HepG2 (cell line): ENCODE data around the gene PSD4. TPM values are rescaled to one million over a fixed set of nuclear protein-coding genes. Genes with fewer than 3 reads are reported as not detected.
A peak's percentile ranks its signal among the peaks of the same experiment; 100 is the strongest.

Experiments
- HNF4G ChIP-seq, 2 experiments: sonication (generic) in 1 of 2; formaldehyde crosslinking in 1 of 2; IDR thresholded peaks; 2 replicates each; pipeline versions ENCODE4 v1.4.0 to v1.6.1; 2011 to 2020; ENCODE audit warnings: borderline replicate concordance in 2 of 2, low read depth in 2 of 2, mild to moderate bottlenecking in 2 of 2, low read length in 1 of 2, missing genetic modification reagents in 1 of 2, moderate library complexity in 1 of 2
- JUNB ChIP-seq: sonication (generic); formaldehyde crosslinking; IDR thresholded peaks from 2 replicates; pipeline ENCODE4 v1.8.0; 2022; ENCODE audit warnings: missing genetic modification reagents, mild to moderate bottlenecking, borderline replicate concordance
- MAFF ChIP-seq: IDR thresholded peaks from 2 replicates; pipeline ENCODE4 v1.6.1; 2011; ENCODE audit warnings: low read depth, low read length, improper control_type of control experiment
- RFXAP ChIP-seq: sonication (generic); formaldehyde crosslinking; IDR thresholded peaks from 2 replicates; pipeline ENCODE4 v1.4.0; 2020; ENCODE audit warnings: missing genetic modification reagents, borderline replicate concordance
- SAP130 ChIP-seq: IDR thresholded peaks from 2 replicates; pipeline ENCODE4 v1.6.1; 2016; ENCODE audit warnings: low read depth
- ZBTB7A ChIP-seq: sonication (generic); formaldehyde crosslinking; IDR thresholded peaks from 2 replicates; pipeline ENCODE4 v1.8.0; 2022; ENCODE audit warnings: mild to moderate bottlenecking, missing genetic modification reagents
- ZNF121 ChIP-seq: sonication (generic); formaldehyde crosslinking; IDR thresholded peaks from 2 replicates; pipeline ENCODE4 v1.5.0; 2020; ENCODE audit warnings: mild to moderate bottlenecking, missing genetic modification reagents
- ZNF160 ChIP-seq: sonication (generic); formaldehyde crosslinking; IDR thresholded peaks from 2 replicates; pipeline ENCODE4 v1.8.0; 2022; ENCODE audit warnings: mild to moderate bottlenecking, inconsistent platforms, missing genetic modification reagents
- ZNF563 ChIP-seq: sonication (generic); formaldehyde crosslinking; IDR thresholded peaks from 2 replicates; pipeline ENCODE4 v1.8.0; 2022; ENCODE audit warnings: mild to moderate bottlenecking, moderate library complexity, missing genetic modification reagents
- ZNF614 ChIP-seq: IDR thresholded peaks from 2 replicates; pipeline ENCODE4 v1.6.1; 2018; ENCODE audit warnings: missing biosample characterization, missing genetic modification reagents, inconsistent platforms, borderline replicate concordance
- polyA plus RNA-seq, 8 experiments: library from polyadenylated mRNA; depleted of rRNA in 3 of 8; stranded (reverse) in 7 of 8; unstranded in 1 of 8; fragments of >200 nt; fragmentation: Illumina TruSeq in 4 of 8; extraction: Trizol in 4 of 8; gene quantifications; 2 replicates each; pipeline versions ENCODE4 v1.2.1 to v1.2.3, GENCODE V29; 2011 to 2016; ENCODE audit warnings: low read depth in 4 of 8, missing spikeins in 1 of 8, mixed read lengths in 1 of 8; ENCODE audit not compliant: insufficient read depth in 1 of 8
- total RNA-seq, 5 experiments: library from RNA; depleted of rRNA; stranded (reverse); fragments of >200 nt; fragmentation: Illumina TruSeq; extraction: Trizol; gene quantifications; 2 replicates each; pipeline ENCODE4 v1.2.3, GENCODE V29; 2016; ENCODE audit warnings: low read depth in 1 of 5
- TF ChIP-seq, protein P1 (sequence below): sonication (generic); formaldehyde crosslinking; IDR thresholded peaks from 2 replicates; pipeline ENCODE4 v1.5.1; 2020; ENCODE audit warnings: mild to moderate bottlenecking, missing genetic modification reagents
- TF ChIP-seq, protein P2 (sequence below): sonication (generic); formaldehyde crosslinking; IDR thresholded peaks from 2 replicates; pipeline ENCODE4 v1.5.1; 2020; ENCODE audit warnings: missing genetic modification reagents, mild to moderate bottlenecking, borderline replicate concordance
- TF ChIP-seq, protein P3 (sequence below): sonication (generic); formaldehyde crosslinking; IDR thresholded peaks from 2 replicates; pipeline ENCODE4 v1.9.0; 2021; ENCODE audit warnings: missing genetic modification reagents, mild to moderate bottlenecking, borderline replicate concordance
- TF ChIP-seq, protein P4 (sequence below): sonication (generic); formaldehyde crosslinking; IDR thresholded peaks from 2 replicates; pipeline ENCODE4 v1.5.1; 2020; ENCODE audit warnings: mild to moderate bottlenecking, missing genetic modification reagents, moderate library complexity
- TF ChIP-seq, protein P5 (sequence below): sonication (generic); formaldehyde crosslinking; IDR thresholded peaks from 2 replicates; pipeline ENCODE4 v1.4.0; 2020; ENCODE audit warnings: mild to moderate bottlenecking, missing genetic modification reagents, borderline replicate concordance

PSD4 gene
- total and polyA plus RNA-seq, 2 of the 13 experiments (the other 11 are each of a cell fraction or from before 2014, with no cell fraction given): 5.8 to 9.4 TPM

DNA sequence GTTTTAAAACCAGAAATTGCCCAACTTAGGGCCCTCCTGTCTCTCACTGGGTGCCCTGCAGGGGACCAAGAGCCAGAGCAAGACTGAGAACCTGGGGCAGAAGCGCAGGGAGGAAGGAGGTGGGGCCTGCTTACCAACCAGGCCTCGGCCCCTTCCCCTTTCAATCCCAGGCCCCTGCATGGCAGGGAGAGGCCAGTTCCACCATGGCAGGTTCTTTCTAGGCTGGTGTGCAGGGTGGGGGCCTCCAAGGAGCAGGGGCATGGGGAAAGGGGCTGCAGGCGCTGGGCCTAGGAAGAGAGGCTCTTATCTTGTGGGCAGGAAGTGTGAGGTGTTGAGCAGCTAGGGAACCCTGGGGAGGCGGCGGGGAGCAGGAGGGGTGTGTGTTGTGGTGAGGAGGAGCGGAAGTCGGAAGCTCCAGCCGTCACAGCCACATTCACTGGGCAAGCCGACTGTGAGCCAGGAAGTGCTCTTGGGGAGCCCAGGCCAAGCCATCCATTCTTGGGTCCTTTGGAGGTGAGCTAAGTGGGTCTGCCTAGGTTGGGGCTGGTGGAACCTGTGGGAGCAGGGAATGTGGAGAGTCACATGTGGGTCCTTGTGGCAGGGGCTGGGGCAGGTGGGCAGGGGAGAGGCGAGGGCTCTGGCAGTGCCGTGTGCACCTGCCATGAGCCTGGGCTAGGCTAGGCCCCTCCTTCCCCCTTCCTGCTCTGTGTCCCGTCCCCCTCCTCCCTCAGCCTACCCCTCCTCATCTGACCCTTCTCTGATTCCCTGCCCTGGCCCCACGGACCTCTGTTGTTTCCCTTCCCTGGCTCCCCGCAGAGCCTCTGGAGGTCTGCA, at the start of gene PSD4 (continued):
- TF ChIP-seq, protein P1, sequence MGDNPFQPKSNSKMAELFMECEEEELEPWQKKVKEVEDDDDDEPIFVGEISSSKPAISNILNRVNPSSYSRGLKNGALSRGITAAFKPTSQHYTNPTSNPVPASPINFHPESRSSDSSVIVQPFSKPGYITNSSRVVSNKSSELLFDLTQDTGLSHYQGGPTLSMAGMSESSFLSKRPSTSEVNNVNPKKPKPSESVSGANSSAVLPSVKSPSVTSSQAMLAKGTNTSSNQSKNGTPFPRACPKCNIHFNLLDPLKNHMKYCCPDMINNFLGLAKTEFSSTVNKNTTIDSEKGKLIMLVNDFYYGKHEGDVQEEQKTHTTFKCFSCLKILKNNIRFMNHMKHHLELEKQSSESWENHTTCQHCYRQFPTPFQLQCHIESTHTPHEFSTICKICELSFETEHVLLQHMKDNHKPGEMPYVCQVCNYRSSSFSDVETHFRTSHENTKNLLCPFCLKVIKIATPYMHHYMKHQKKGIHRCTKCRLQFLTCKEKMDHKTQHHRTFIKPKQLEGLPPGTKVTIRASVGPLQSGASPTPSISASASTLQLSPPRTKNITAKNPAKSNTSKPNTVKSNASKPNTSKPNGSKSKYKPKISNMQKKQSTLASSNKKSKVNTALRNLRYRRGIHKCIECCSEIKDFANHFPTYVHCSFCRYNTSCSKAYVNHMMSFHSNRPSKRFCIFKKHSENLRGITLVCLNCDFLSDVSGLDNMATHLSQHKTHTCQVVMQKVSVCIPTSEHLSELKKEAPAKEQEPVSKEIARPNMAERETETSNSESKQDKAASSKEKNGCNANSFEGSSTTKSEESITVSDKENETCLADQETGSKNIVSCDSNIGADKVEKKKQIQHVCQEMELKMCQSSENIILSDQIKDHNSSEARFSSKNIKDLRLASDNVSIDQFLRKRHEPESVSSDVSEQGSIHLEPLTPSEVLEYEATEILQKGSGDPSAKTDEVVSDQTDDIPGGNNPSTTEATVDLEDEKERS (CRISPR knock-in tag): 0 out of 2 replicates have a peak, but pooled peaks have one; percentile 49
- TF ChIP-seq, protein P2, sequence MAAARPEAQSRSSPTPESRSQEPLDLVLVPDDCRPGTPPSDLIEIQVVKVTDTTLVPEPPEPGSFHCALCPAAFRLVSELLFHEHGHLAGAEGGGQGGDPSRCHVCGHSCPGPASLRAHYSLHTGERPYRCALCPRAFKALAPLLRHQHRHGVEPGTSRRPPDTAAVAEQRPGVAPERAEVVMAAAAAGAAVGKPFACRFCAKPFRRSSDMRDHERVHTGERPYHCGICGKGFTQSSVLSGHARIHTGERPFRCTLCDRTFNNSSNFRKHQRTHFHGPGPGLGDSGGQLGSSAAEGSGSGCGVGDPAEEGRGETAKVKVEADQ (CRISPR knock-in tag): no peak
- TF ChIP-seq JUNB (CRISPR knock-in tag) (no peak), ZNF121 (CRISPR knock-in tag) (no peak), MAFF (no peak), SAP130 (CRISPR knock-in tag) (0 out of 2 replicates have a peak, but pooled peaks have one; percentile 9), ZNF160 (no peak), ZNF614 (CRISPR knock-in tag) (no peak), HNF4G (IDR thresholded peaks at IDR 0.05; ENCODE audit: borderline replicate concordance, low read depth, low read length) (no peak), HNF4G (CRISPR knock-in tag; IDR thresholded peaks at IDR 0.05; ENCODE audit: borderline replicate concordance, low read depth) (no peak), ZNF563 (CRISPR knock-in tag) (no peak), RFXAP (CRISPR knock-in tag) (no peak), ZBTB7A (CRISPR knock-in tag) (no peak)
- TF ChIP-seq, protein P3, sequence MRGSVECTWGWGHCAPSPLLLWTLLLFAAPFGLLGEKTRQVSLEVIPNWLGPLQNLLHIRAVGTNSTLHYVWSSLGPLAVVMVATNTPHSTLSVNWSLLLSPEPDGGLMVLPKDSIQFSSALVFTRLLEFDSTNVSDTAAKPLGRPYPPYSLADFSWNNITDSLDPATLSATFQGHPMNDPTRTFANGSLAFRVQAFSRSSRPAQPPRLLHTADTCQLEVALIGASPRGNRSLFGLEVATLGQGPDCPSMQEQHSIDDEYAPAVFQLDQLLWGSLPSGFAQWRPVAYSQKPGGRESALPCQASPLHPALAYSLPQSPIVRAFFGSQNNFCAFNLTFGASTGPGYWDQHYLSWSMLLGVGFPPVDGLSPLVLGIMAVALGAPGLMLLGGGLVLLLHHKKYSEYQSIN (CRISPR knock-in tag): no peak
- TF ChIP-seq, protein P4, sequence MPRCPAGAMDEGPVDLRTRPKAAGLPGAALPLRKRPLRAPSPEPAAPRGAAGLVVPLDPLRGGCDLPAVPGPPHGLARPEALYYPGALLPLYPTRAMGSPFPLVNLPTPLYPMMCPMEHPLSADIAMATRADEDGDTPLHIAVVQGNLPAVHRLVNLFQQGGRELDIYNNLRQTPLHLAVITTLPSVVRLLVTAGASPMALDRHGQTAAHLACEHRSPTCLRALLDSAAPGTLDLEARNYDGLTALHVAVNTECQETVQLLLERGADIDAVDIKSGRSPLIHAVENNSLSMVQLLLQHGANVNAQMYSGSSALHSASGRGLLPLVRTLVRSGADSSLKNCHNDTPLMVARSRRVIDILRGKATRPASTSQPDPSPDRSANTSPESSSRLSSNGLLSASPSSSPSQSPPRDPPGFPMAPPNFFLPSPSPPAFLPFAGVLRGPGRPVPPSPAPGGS (CRISPR knock-in tag): 0 out of 2 replicates have a peak, but pooled peaks have one; percentile 41
- TF ChIP-seq, protein P5, sequence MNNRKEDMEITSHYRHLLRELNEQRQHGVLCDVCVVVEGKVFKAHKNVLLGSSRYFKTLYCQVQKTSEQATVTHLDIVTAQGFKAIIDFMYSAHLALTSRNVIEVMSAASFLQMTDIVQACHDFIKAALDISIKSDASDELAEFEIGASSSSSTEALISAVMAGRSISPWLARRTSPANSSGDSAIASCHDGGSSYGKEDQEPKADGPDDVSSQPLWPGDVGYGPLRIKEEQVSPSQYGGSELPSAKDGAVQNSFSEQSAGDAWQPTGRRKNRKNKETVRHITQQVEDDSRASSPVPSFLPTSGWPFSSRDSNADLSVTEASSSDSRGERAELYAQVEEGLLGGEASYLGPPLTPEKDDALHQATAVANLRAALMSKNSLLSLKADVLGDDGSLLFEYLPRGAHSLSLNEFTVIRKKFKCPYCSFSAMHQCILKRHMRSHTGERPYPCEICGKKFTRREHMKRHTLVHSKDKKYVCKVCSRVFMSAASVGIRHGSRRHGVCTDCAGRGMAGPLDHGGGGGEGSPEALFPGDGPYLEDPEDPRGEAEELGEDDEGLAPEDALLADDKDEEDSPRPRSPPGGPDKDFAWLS (CRISPR knock-in tag): no peak
